Activated T-helper 1 cell treated with anti-CD3 and anti-CD28 coated beads, Interleukin-12 subunit alpha, Interleukin-12 subunit beta, Interleukin-2, Interleukin-4 antibody, amounts not matched to agents 30 ng/mL and 10 ng/mL and 1 ng/mL, durations not matched to agents 14 hours and 24 hours and 36 hours (primary cell): ENCODE measurements around the gene CORO6. TPM values are rescaled to one million over a fixed set of nuclear protein-coding genes. Genes with fewer than 3 reads are reported as not detected.
A peak's percentile ranks its signal among the peaks of the same experiment; 100 is the strongest.

Experiments
- DNase-seq: peaks from one replicate; pipeline ENCODE4 v3.0.0; 2021; ENCODE audit warnings: low spot score
- H3K27ac Mint-ChIP-seq: one replicate; pipeline ENCODE4 v1.8.0; 2021; ENCODE audit warnings: mild to moderate bottlenecking, mixed read lengths
- H3K27me3 Mint-ChIP-seq: one replicate; pipeline ENCODE4 v1.8.0; 2022; ENCODE audit warnings: mild to moderate bottlenecking, moderate library complexity, mixed read lengths; ENCODE audit not compliant: insufficient read depth
- H3K36me3 Mint-ChIP-seq: one replicate; pipeline ENCODE4 v1.8.0; 2021; ENCODE audit warnings: low read depth, mixed read lengths
- H3K4me1 Mint-ChIP-seq: one replicate; pipeline ENCODE4 v1.8.0; 2021; ENCODE audit warnings: low read depth, mixed read lengths
- H3K4me3 Mint-ChIP-seq: one replicate; pipeline ENCODE4 v1.8.0; 2021; ENCODE audit warnings: mild to moderate bottlenecking, moderate library complexity, mixed read lengths
- H3K9me3 Mint-ChIP-seq: one replicate; pipeline ENCODE4 v1.8.0; 2021; ENCODE audit warnings: mixed read lengths
- intact Hi-C: fragments of 100-400 bp; cut with micrococcal nuclease; formaldehyde crosslinking; loops from one replicate; pipeline ENCODE4 v1.15.1; 2024
- total RNA-seq: library from RNA; stranded (reverse); gene quantifications from 2 replicates; pipeline ENCODE4 v1.2.3, GENCODE V29; 2022

CORO6 gene
- total RNA-seq, 1 donor from 2014 or later = 5.1 TPM

DNA sequence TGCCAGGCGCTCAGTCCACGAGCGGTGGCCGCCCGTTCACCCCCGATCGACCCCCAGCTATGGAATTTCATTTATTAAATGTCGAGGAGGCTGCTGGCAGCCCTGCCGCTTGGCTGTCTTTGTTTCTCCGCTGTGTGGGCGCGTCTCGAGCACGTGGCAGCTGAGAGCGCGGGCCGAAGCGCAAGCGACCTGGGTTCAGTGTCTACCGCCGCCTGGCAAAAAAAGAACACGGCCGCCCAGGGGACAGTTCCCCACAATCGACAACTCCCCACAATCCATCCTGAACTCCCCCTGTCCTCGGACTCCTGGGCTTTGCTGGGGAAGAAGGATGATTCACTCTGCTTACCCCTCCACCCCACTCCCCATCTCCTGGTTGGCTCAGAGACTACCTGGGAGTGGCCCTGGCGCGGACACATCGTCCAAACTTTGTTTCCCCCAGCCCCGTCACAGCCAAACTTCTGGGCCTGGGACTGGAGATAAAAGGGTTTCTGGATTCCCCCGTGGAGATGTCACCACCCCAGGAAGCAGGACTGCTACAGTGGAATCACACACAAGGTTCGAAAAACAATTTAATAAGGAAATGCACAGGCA, 31.5 kb downstream of the CORO6 start:
- peak overlapping the region; percentile 87 for H3K4me3 Mint-ChIP-seq
- intact Hi-C loops = no loop called here
- peaks cover 48% of the 10 kb centered on the region for H3K4me1 Mint-ChIP-seq
- no peak for DNase-seq
- no peaks in the 10 kb centered on the region for H3K9me3 Mint-ChIP-seq
- H3K27me3 Mint-ChIP-seq = no peaks in the 10 kb centered on the region
- no peaks in the 10 kb centered on the region for H3K36me3 Mint-ChIP-seq
- peak overlapping the region; percentile 80 for H3K27ac Mint-ChIP-seq

DNA sequence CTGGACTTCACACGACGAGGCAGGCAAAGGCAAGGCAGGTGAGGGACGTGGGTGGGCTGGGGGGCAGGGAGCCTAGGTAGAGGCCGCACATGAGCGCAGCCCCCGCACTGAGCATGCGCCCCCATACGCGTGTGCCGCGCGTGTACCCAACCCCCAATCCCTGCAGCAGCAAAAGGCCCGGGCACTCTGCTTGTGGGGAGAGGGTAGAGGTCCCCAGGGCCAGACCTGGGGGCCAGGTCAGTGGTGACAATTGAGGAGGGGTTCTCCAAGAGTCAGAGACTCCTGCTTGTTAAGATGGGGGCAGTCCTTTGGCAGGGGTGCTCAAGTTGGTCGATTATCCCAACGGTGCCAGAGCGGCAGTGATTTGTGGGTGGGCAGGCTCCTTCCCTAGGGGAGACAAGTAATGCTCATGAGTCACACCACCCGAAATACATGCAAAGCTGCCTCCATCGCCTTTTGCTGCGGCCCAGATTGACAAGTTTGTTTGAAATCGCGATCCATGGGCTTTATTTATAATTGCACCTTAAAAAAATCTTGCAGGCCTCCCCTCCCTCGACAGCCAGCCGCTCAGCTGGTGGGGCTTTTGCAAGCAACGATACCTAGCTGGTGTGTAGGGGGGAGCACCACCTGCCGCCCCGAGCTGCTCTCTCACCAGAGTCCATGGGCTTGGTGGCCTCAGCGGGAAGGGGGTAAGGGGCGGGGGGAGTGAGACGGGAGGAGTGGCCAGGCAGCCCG, 32.1 kb downstream of the CORO6 start:
- Mint-ChIP-seq H3K27ac (peak overlapping the region; percentile 29), H3K27me3 (no peaks in the 10 kb centered on the region), H3K4me1 (peaks cover 55% of the 10 kb centered on the region), H3K36me3 (no peaks in the 10 kb centered on the region), H3K4me3 (peak overlapping the region; percentile 87), H3K9me3 (no peaks in the 10 kb centered on the region)
- intact Hi-C loops = no loop called here
- DNase-seq = no peak

DNA sequence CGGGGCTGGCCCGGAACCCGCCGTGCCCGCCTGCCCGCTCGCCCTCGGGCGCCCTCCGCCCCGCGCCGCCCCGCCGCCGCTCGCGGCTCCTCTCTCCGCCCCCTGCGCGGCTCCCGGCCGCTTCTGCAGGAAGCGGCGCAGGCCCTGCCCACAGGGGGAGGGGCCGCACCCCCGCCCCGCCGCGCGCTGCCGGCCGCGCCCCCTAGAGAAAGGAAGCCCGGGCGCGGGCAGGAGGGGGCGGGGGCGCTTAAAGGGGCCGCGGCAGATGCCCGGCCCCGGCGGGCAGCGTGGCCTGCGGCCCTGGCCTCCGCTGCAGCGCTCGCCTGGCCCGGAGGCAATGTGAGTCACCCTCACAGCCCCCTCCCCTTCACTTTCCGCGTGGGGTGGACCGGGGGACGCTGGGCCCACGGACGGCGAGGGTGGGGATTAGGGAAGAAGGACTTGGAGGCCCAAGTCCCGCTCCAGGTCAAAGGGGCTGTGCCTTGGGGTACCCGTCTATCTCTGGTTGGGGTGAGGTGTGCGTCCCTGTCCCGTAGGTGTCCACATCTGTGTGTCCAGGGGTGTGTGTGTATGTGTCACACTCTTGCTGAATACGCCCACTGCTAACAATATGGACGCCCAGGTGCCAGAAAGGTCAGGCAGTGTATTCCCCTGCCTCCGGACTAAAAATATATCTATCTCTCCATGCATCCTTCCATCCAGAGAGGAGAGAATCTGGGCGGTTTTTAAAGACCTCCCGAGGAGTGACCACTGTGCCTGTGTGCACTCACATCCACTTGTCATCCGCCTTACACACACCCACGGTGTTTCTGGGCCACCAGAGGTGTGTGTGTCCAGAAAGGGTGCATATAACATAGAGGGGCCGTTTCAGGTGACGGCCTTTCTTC, 32.9 kb downstream of the CORO6 start, which contains the start of gene GIT1:
Gene GIT1, minus strand, starts transcription at position 125 of the 887 bp plus-strand sequence. CDS start 270 bp downstream, outside the sequence.
- DNase-seq = peak; percentile 84
- peak within 1 kb of the TSS; percentile 96 for H3K4me3 Mint-ChIP-seq
- H3K27me3 Mint-ChIP-seq = no peaks in the 10 kb centered on the region
- H3K36me3 Mint-ChIP-seq = no peaks in the 10 kb centered on the region
- peak within 1 kb of the TSS; percentile 87 for H3K27ac Mint-ChIP-seq
- intact Hi-C loops = loop anchor here (1.0 to 2.0 kb wide), 4 partner anchors 9 to 339 kb away; partner anchors contain the start of gene TP53I13
- H3K9me3 Mint-ChIP-seq = no peaks in the 10 kb centered on the region
- H3K4me1 Mint-ChIP-seq = peaks cover 63% of the 10 kb centered on the region

DNA sequence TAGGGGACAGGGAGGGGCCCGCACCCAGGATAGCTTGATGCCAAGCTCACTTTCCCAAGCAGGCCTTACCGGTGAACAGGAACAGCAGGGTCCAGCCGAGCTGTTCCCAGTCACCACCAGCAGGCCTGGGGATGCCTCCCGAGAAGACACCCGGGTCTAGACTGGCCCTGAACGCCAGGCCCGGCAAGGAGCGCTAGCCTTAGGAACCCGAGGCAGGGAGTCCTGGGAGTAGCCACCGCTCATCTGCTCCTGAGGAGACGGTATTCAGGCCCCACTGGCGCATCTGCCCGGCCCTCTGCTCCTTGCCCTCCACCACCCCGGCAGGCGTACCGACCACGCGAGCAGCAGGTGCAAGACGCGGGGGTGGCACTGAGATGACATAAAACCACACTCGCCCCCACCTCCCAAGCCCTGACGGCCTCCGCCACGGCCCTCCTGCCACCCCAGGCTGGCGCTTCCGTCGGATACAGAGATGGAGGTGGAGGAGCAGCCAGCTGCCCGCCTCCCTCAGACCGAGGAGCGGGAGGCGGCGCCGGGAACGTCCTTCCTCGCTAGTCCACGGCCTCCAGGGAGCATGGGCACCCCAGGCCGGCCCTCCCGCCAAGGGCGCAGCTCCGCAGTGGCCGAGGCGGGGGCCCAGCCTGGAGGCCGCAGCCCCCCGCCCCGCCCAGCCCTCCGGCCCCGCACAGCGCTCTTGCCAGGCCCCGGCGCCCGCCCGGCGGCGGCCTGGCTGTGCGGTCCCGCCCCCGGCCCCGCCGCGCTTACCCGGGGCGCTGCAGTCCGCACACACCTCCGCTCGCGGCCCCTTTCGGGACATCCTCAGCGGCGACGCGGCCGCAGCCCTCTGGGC, 33.9 kb downstream of the CORO6 start:
- H3K27me3 Mint-ChIP-seq = no peaks in the 10 kb centered on the region
- H3K4me3 Mint-ChIP-seq = peak overlapping the region; percentile 96
- H3K27ac Mint-ChIP-seq = peak overlapping the region; percentile 78
- H3K36me3 Mint-ChIP-seq = no peaks in the 10 kb centered on the region
- peak; percentile 42 for DNase-seq
- H3K9me3 Mint-ChIP-seq = no peaks in the 10 kb centered on the region
- intact Hi-C loops = loop anchor here (1.0 to 2.0 kb wide), 4 partner anchors 8 to 340 kb away; partner anchors contain the start of gene TP53I13
- H3K4me1 Mint-ChIP-seq = peaks cover 68% of the 10 kb centered on the region

DNA sequence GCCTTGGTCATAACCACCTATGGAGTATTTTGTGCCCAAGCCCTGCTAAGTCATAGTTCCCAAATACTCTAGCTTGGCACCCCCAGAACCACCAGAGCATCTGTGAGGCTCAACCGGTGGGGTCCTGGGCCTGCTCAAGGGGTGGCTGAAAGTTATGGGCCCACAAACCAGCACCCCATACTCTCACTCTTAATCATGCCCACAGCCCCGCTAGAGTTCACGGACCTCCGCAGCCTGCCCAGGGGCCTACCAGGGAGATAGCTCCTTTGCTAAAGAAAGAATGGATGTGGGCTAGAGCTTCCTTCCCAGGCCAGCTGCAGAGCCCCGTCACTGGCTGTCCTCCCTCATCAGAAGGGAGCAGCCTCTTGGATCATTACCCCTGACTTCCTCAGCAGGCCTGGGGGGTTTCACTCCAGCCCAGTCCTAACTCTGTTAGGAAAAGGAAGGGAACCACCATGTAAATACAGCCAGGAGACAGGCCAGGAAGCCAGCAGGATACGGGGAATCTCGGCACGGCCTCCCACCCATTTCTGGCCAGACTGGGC, 34.6 kb downstream of the CORO6 start:
- H3K4me3 Mint-ChIP-seq = peak overlapping the region; percentile 96
- intact Hi-C loops = loop anchor here (2.0 kb wide), 1 partner anchor 341 kb away; no protein-coding TSS in a partner anchor
- peak overlapping the region; percentile 78 for H3K27ac Mint-ChIP-seq
- no peaks in the 10 kb centered on the region for H3K9me3 Mint-ChIP-seq
- no peak for DNase-seq
- peaks cover 70% of the 10 kb centered on the region for H3K4me1 Mint-ChIP-seq
- no peaks in the 10 kb centered on the region for H3K27me3 Mint-ChIP-seq
- no peaks in the 10 kb centered on the region for H3K36me3 Mint-ChIP-seq

DNA sequence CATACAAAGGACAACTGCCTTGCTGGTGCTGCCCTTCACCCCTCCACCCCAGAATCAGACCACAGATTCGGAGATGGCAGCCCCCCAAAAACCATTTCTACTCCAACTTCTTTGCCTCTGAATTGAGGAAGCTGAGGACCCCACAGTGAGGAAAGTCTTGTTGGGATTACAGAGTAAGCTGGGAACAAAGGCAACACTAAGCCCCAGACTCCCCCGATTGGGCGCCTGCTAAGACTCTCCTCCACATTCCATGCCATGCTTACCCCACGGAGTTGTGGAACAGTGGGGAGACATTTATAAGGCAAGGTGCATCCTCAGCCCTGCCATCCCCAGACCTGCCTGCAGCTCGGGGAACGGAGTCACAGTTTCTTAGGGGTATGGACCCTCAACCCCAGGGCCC, 35.1 kb downstream of the CORO6 start:
- Mint-ChIP-seq H3K4me3 (peak overlapping the region; percentile 96), H3K36me3 (no peaks in the 10 kb centered on the region), H3K4me1 (peaks cover 70% of the 10 kb centered on the region), H3K27me3 (no peaks in the 10 kb centered on the region), H3K9me3 (no peaks in the 10 kb centered on the region), H3K27ac (no peak overlapping the region)
- intact Hi-C loops = no loop called here
- DNase-seq = no peak

DNA sequence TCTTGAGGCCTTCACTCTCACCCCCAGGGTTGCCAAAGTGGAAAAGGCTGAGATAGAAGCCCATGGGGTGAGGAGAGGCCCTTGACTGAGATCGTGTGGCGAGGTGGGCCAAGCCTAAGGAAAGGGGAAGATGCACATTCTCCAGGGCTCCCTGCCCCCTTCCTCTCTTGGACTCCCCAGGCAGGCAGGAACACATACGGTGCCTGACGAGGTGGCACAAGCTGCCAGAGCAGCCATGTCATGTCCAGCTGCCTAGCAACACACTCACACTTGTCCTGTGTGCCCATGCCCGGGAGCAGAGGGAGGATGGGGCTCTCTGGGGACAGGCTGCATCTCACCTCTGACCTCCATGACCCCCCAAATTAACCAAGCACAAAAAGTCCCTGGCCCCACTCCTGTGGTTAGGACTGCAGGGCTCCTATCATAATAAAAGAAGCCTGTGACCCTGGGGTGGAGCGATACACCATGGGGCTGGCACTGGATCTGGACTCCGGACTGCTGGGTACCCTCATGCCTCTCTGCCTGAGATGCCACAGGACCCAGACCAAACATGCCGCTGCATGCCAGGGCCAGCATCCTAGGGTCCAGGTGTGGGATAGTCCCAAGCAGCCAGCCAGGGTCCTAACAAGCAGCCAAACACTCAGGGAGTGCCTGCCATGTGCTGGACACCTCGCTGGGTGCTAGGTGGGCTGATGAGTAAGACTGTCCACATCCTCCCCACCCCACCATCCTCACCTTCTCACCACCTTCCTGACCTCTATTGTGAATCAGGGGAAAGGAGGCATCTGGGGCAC, 35.8 kb downstream of the CORO6 start:
- peaks cover 6% of the 10 kb centered on the region for H3K36me3 Mint-ChIP-seq
- peak overlapping the region; percentile 96 for H3K4me3 Mint-ChIP-seq
- H3K4me1 Mint-ChIP-seq = peaks cover 64% of the 10 kb centered on the region
- intact Hi-C loops = no loop called here
- no peaks in the 10 kb centered on the region for H3K9me3 Mint-ChIP-seq
- DNase-seq = no peak
- no peak overlapping the region for H3K27ac Mint-ChIP-seq
- H3K27me3 Mint-ChIP-seq = no peaks in the 10 kb centered on the region

DNA sequence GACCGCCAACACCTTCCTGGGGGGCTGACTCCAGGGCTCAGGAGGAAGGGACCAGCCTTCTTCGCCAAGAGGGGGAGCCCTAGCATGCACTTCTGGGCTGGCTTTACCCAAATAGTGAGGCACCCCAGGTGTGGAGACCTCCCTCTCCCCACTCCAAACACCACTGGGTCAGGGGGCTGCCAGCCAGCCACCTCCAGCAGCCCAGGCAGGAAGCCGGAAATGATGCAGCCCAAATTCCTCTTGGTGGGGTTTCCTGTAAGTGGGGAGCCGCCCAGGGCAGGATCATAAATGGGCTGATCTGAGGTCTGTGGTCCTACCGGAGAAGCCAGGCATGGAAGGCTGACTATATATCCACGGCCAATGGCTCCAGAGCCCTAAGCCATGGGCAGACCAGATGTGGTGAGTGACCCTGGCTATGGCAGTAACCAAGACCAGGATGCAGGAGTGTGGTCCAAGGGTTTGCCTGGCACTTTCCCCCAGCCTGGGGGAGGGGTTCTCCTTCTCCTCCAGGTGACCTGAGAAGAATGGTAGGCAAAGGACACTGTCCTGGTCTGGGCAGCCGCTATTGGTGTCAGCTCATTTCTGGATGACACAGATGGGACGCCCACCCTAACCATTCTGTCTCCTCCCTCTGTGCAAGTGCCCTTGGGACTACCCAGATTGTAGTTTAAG, 37.5 kb downstream of the CORO6 start:
- DNase-seq = no peak
- Mint-ChIP-seq H3K36me3 (peaks cover 14% of the 10 kb centered on the region), H3K4me3 (peak overlapping the region; percentile 45), H3K27ac (no peak overlapping the region), H3K9me3 (no peaks in the 10 kb centered on the region), H3K4me1 (peaks cover 54% of the 10 kb centered on the region), H3K27me3 (no peaks in the 10 kb centered on the region)
- intact Hi-C loops = no loop called here

DNA sequence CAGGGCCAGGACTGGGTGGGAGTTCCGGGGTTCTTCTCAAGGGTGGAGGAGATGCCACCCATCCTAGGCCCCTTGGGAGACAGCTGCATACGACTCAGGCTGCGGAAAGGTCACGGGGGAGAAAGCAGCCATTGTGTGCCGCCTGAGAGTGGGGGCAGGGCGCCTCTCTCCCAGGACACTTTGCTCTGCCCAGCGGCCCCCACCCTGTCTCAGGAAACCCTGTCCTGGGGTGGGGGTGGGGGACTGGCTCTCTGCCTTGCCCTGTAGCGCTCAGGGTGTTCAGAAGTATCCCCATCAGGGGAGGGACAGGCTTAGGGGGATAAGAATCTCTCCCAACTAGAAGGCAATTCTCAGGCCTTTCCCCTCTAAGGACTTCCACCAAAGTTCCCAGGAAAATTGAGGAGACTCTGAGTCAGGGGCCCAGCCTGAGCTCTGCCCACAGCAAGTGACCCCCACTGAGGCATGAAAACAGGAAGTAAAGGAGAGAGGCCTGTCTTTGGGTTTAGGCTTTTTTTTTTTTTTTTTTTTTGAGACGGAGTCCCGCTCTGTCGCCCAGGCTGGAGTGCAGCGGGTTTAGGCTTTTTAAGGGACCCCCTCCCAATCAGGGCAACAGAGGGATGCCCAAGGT, 38.1 kb downstream of the CORO6 start:
- Mint-ChIP-seq H3K36me3 (peaks cover 19% of the 10 kb centered on the region), H3K4me1 (peaks cover 58% of the 10 kb centered on the region), H3K9me3 (no peaks in the 10 kb centered on the region), H3K4me3 (no peak overlapping the region), H3K27ac (no peak overlapping the region), H3K27me3 (no peaks in the 10 kb centered on the region)
- no peak for DNase-seq
- intact Hi-C loops = no loop called here

DNA sequence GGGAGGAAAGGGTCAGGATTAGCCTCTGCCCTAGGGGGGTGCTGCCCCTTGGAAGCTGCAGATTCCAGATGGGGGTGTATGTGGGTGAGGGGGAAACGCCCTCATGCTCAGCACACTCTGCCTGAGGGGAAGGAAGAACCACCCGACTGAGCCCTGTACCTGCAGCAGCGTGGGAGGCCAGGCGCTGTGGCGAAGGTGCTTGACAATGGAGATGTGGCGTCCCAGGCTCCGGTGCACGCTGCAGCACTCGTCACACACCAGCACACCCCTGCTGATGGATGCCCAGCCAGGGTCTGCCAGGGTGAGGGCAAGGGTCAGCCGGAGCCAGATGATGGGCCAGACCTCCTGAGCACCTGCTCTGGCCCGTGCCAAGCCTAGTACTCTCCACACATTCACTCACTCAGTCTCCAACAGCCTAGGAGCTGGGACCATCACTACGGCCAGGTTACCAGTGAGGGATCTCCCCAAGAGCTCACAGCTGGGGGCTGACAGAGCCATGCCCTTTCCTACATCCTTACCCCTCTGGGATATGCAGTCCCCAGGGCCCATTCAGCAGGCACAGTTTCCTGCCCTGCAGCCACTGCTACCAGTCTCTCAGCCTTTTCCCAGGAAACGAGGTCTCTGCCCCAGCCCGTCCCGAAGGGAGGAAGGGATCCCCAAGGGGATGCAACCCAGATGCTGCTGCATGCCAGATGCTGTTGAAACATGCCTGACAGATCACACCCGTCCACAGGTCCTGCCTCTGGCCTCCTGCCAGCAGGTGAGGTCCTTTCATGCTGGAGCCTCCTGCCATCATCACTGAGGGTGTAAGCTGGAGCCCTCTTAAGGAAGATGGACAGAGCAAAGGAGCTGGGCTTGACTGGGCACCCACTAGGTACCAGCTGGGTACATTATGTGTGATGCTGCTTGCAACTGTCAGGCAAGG, 39.1 kb downstream of the CORO6 start:
- Mint-ChIP-seq H3K27ac (no peak overlapping the region), H3K9me3 (no peaks in the 10 kb centered on the region), H3K4me3 (peak overlapping the region; percentile 11), H3K27me3 (no peaks in the 10 kb centered on the region), H3K36me3 (peaks cover 19% of the 10 kb centered on the region), H3K4me1 (peaks cover 58% of the 10 kb centered on the region)
- intact Hi-C loops = no loop called here
- no peak for DNase-seq
